Ascending aorta (tissue), 2 donors: ENCODE data around the gene ARHGAP15. TPM values are rescaled to one million over a fixed set of nuclear protein-coding genes. Genes with fewer than 3 reads are reported as not detected.

Experiments
- DNase-seq, 2 donors: peaks; one replicate each; pipeline ENCODE4 v3.0.0-alpha.2; 2019; ENCODE audit warnings: low spot score in 2 of 2
- H3K27ac ChIP-seq, 2 donors: fragments of 200-600 bp; sonication (generic); one replicate each; pipeline ENCODE4 v1.5.1; 2016 to 2017; ENCODE audit warnings: mild to moderate bottlenecking in 1 of 2
- H3K27me3 ChIP-seq: fragments of 200-600 bp; sonication (generic); one replicate; pipeline ENCODE4 v1.5.1; 2017
- H3K36me3 ChIP-seq, 2 donors: fragments of 200-600 bp; sonication (generic); one replicate each; pipeline ENCODE4 v1.5.1; 2016
- H3K4me1 ChIP-seq, 2 donors: fragments of 200-600 bp; sonication (generic); one replicate each; pipeline ENCODE4 v1.5.1; 2016 to 2017; ENCODE audit warnings: mild to moderate bottlenecking in 1 of 2
- H3K4me3 ChIP-seq, 2 donors: fragments of 200-600 bp; sonication (generic); one replicate each; pipeline ENCODE4 v1.5.1; 2016 to 2017; ENCODE audit warnings: mild to moderate bottlenecking in 1 of 2
- H3K9me3 ChIP-seq, 2 donors: fragments of 200-600 bp; sonication (generic); one replicate each; pipeline ENCODE4 v1.5.1; 2016
- intact Hi-C: fragments of 100-400 bp; cut with DNase I; formaldehyde crosslinking; loops from one replicate; pipeline ENCODE4 v1.15.1; 2023
- total RNA-seq: library from RNA; depleted of rRNA; stranded (reverse); fragments of >200 nt; gene quantifications from one replicate; pipeline ENCODE4 v1.1.0, GENCODE V29; 2016
- TF ChIP-seq, protein P1 (sequence below), 3 experiments: fragments of 200-600 bp in 2 of 3; fragments of 450-650 bp in 1 of 3; sonication (generic) in 2 of 3; IDR thresholded peaks; one replicate each; pipeline ENCODE4 v1.5.1; 2016 to 2019; ENCODE audit warnings: antibody characterized with exemption in 3 of 3, mild to moderate bottlenecking in 1 of 3, moderate library complexity in 1 of 3

The ARHGAP15 gene
- total RNA-seq, 1 donor from 2014 or later = 1.4 TPM

DNA sequence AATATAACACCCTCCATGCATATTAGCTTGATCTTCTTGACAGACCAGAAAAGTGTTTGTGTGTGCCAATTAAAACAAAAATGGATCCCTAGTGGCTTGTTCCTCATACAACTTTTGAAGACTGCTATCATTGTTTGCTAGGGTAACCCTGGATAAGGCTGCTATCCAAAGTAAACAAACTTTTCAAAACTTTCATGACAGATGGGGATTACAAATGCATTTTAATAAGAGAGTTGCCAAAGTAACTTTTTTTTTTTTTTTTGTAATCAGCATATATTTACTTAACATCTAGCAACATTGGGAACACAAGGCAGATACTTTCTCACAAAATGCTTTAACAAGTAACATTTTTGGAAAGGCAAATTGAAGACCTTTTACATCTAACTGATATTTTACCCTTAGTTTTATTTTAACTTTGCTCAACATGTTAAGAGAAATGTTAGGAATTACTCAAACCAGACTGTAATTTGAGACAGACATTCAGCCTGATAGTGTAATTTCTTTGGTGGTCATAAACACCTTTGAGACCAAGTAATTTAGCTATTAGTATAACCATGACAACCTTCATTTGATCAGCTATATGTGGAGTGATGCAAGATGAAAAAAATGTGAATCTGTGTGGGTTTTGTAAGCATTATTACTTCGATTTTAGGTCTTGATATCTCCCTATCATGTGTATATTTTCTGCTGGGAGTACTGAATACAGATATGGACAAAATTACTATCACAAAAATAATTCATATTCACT, 300.9 kb downstream of the ARHGAP15 start:
- no peak for DNase-seq
- no peak overlapping the region for H3K27ac ChIP-seq
- TF ChIP-seq, protein P1, sequence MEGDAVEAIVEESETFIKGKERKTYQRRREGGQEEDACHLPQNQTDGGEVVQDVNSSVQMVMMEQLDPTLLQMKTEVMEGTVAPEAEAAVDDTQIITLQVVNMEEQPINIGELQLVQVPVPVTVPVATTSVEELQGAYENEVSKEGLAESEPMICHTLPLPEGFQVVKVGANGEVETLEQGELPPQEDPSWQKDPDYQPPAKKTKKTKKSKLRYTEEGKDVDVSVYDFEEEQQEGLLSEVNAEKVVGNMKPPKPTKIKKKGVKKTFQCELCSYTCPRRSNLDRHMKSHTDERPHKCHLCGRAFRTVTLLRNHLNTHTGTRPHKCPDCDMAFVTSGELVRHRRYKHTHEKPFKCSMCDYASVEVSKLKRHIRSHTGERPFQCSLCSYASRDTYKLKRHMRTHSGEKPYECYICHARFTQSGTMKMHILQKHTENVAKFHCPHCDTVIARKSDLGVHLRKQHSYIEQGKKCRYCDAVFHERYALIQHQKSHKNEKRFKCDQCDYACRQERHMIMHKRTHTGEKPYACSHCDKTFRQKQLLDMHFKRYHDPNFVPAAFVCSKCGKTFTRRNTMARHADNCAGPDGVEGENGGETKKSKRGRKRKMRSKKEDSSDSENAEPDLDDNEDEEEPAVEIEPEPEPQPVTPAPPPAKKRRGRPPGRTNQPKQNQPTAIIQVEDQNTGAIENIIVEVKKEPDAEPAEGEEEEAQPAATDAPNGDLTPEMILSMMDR (IDR thresholded peaks at IDR 0.05) = no peak
- H3K4me1 ChIP-seq = no peaks in the 10 kb centered on the region
- no peaks in the 10 kb centered on the region for H3K27me3 ChIP-seq
- intact Hi-C loops = no loop called here
- no peaks in the 10 kb centered on the region for H3K36me3 ChIP-seq
- H3K4me3 ChIP-seq = no peak overlapping the region
- no peaks in the 10 kb centered on the region for H3K9me3 ChIP-seq

DNA sequence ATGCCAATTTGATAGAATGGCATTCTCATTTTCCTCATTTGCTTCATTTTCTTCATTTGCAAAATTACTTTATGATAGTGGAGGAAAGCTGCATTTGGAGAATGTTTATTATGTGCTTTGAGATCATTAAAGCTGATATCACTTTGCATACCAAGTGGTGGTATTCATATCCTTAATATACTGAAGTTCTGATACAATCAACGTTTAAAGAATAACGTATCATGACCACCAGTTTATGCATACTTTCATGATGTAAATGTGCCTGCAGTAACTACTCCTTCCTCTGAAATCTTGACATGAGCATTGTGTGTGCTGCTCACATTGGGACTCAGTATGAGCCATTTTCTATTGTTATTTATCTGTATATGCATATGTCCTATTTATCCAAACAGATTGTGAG, 302.1 kb downstream of the ARHGAP15 start:
- H3K4me1 ChIP-seq = no peaks in the 10 kb centered on the region
- DNase-seq = no peak
- TF ChIP-seq, protein P1 (IDR thresholded peaks at IDR 0.05) = no peak
- no peaks in the 10 kb centered on the region for H3K9me3 ChIP-seq
- intact Hi-C loops = no loop called here
- no peak overlapping the region for H3K4me3 ChIP-seq
- no peaks in the 10 kb centered on the region for H3K27me3 ChIP-seq
- H3K27ac ChIP-seq = no peak overlapping the region
- no peaks in the 10 kb centered on the region for H3K36me3 ChIP-seq

DNA sequence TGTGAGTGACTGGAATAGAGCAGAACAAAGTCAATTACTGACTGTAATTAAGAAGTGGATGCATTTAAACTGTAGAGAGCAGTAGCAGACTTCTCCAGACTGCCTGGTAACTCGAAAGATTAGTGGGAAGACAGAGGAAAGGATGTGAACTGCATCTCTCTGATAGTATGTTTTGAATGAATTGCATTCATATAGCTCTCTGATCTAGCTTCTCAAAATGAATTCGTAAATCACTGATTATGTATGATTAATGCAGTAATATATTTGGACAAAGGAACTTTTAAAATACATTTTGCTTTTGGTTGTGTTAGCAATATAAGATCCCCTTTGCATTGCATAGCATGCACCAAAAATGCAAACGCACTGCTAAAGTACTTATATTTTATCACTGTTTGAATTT, 304.0 kb downstream of the ARHGAP15 start:
- intact Hi-C loops = no loop called here
- H3K4me1 ChIP-seq = no peaks in the 10 kb centered on the region
- no peaks in the 10 kb centered on the region for H3K36me3 ChIP-seq
- H3K27me3 ChIP-seq = no peaks in the 10 kb centered on the region
- DNase-seq = no peak
- H3K27ac ChIP-seq = no peak overlapping the region
- TF ChIP-seq, protein P1 (IDR thresholded peaks at IDR 0.05) = peak in 1 of 3 experiments; percentile 29
- no peaks in the 10 kb centered on the region for H3K9me3 ChIP-seq
- no peak overlapping the region for H3K4me3 ChIP-seq

DNA sequence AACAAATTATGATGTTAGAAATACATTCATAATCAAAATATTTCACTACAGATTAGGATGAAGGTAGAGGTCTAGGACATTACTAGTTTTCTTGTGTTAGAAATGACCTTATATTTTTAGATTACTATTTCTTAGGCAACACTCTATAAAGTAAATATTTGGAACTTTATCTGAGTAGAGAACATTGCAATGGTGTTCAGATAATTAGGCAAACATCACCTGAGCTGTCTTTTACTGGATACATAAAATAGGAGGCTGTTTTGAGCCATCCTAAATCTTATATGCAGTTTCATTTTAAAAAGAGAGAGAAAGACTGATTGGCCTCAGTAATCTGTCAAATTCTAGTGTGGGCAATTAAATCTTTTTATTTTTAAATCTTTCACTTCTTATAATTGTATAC, 304.6 kb downstream of the ARHGAP15 start:
- Histone ChIP-seq H3K27me3 (no peaks in the 10 kb centered on the region), H3K27ac (no peak overlapping the region), H3K4me3 (no peak overlapping the region), H3K36me3 (no peaks in the 10 kb centered on the region), H3K4me1 (no peaks in the 10 kb centered on the region), H3K9me3 (no peaks in the 10 kb centered on the region)
- TF ChIP-seq, protein P1 (IDR thresholded peaks at IDR 0.05) = no peak
- DNase-seq = no peak
- intact Hi-C loops = no loop called here

DNA sequence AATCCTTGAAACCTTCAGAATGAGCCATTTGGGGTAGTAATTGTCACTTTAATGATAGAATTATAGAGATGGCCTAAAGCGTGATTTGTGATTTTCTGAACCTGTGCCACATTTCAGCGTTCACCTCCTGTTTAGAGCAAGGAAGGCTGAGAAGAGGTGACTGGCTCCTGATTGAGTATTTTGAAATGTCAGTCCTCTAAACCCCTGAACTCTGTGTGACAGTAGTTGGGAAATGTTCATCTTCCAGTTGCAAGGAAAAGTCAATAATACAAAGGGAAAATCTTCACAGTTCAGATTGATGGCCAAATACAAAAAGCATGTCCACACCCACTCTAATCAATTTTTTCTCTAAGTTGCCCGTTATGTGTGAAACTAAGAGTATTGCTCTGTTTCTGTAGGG, 305.2 kb downstream of the ARHGAP15 start:
- no peaks in the 10 kb centered on the region for H3K9me3 ChIP-seq
- H3K27me3 ChIP-seq = no peaks in the 10 kb centered on the region
- intact Hi-C loops = no loop called here
- H3K4me1 ChIP-seq = no peaks in the 10 kb centered on the region
- DNase-seq = no peak
- no peak overlapping the region for H3K4me3 ChIP-seq
- TF ChIP-seq, protein P1 (IDR thresholded peaks at IDR 0.05) = no peak
- H3K36me3 ChIP-seq = no peaks in the 10 kb centered on the region
- H3K27ac ChIP-seq = no peak overlapping the region
